B cell (primary cell): ENCODE data around the gene MBTPS1.

Source experiments
- CTCF ChIP-seq: fragments of 200-600 bp; IDR thresholded peaks from one replicate; pipeline ENCODE4 v1.8.0; 2022; ENCODE audit warnings: antibody characterized with exemption, mild to moderate bottlenecking
- EZH2 ChIP-seq: IDR thresholded peaks from 2 replicates; pipeline ENCODE4 v1.6.1; 2012; ENCODE audit warnings: borderline replicate concordance, low read depth, mild to moderate bottlenecking, moderate library complexity, low read length; ENCODE audit not compliant: insufficient read depth, poor library complexity, severe bottlenecking

- TF ChIP-seq CTCF (no peak), EZH2 (no peak)
These were observed 82.2 kb downstream of the MBTPS1 start for GRCh38 chr16:84034516-84034915.
